Activated B cell treated with CpG ODN at 0.5 μM for 24 hours (primary cell): ENCODE data around the gene MZB1. TPM values are rescaled to one million over a fixed set of nuclear protein-coding genes. Genes with fewer than 3 reads are reported as not detected.

ENCODE experiments used
- ATAC-seq: fragments of 200-7000 bp; cut with Tn5 transposase; one replicate; pipeline ENCODE4 v1.10.0; 2021; ENCODE audit warnings: low read depth, mild to moderate bottlenecking, moderate library complexity
- CTCF ChIA-PET: fragments of 350-600 bp; sonication (Branson Sonifier 250); formaldehyde crosslinking; loops from one replicate; lab custom pipeline; 2021; ENCODE audit warnings: antibody characterized with exemption; lab: Charles Lee
- POLR2A ChIA-PET: fragments of 350-600 bp; sonication (Branson Sonifier 250); formaldehyde crosslinking; loops from one replicate; lab custom pipeline; 2021; ENCODE audit warnings: antibody characterized with exemption; lab: Charles Lee
- DNase-seq: peaks from one replicate; pipeline ENCODE4 v3.0.0; 2022
- H3K27ac Mint-ChIP-seq: one replicate; pipeline ENCODE4 v1.8.0; 2020; ENCODE audit warnings: mixed read lengths
- H3K27me3 Mint-ChIP-seq: one replicate; pipeline ENCODE4 v1.8.0; 2021; ENCODE audit warnings: mixed read lengths
- H3K36me3 Mint-ChIP-seq: one replicate; pipeline ENCODE4 v1.8.0; 2021; ENCODE audit warnings: low read depth, mixed read lengths
- H3K4me1 Mint-ChIP-seq: one replicate; pipeline ENCODE4 v1.8.0; 2021; ENCODE audit warnings: mixed read lengths
- H3K4me3 Mint-ChIP-seq: one replicate; pipeline ENCODE4 v1.8.0; 2020; ENCODE audit warnings: mild to moderate bottlenecking, mixed read lengths
- H3K9me3 Mint-ChIP-seq: one replicate; pipeline ENCODE4 v1.8.0; 2020; ENCODE audit warnings: mixed read lengths
- CTCF ChIP-seq: fragments of 200-600 bp; IDR thresholded peaks from one replicate; pipeline ENCODE4 v1.8.0; 2022; ENCODE audit warnings: antibody characterized with exemption, mild to moderate bottlenecking
- intact Hi-C: fragments of 100-400 bp; cut with micrococcal nuclease; formaldehyde crosslinking; loops from one replicate; pipeline ENCODE4 v1.15.1; 2024
- total RNA-seq: library from RNA; stranded (reverse); gene quantifications from 2 replicates; pipeline ENCODE4 v1.2.3, GENCODE V29; 2022

MZB1 gene
- total RNA-seq, 1 donor from 2014 or later, result 47.1 TPM

- ChIA-PET CTCF (interaction anchor here (1.4 kb wide), 1 partner anchor 44 kb away, joined by 3 read pairs; the partner anchor contains the start of gene PAIP2), POLR2A (interaction anchor here (0.8 kb wide), 2 partner anchors 8 to 19 kb away, joined by 3 to 4 read pairs; partner anchors contain the start of gene SPATA24)
- peak overlapping the region; percentile 95 for H3K27ac Mint-ChIP-seq
- peaks cover 85% of the 10 kb centered on the region for H3K4me1 Mint-ChIP-seq
- no peak for TF ChIP-seq CTCF
- H3K27me3 Mint-ChIP-seq, result no peaks in the 10 kb centered on the region
- H3K9me3 Mint-ChIP-seq, result no peaks in the 10 kb centered on the region
- H3K4me3 Mint-ChIP-seq, result peak overlapping the region; percentile 60
- no peak for DNase-seq
- intact Hi-C loops, result loop anchor here (2.0 kb wide), 1 partner anchor 17 kb away; no protein-coding TSS in a partner anchor
- ATAC-seq, result no peak
- peaks cover 5% of the 10 kb centered on the region for H3K36me3 Mint-ChIP-seq
Observed at GRCh38 chr5:139385061-139386049, 4.4 kb downstream of the MZB1 start.

- H3K36me3 Mint-ChIP-seq, result peaks cover 5% of the 10 kb centered on the region
- ATAC-seq (no peak), DNase-seq (no peak)
- TF ChIP-seq CTCF, result no peak
- H3K27ac Mint-ChIP-seq, result peak overlapping the region; percentile 95
- H3K4me3 Mint-ChIP-seq, result peak overlapping the region; percentile 60
- CTCF ChIA-PET, result interaction anchor here (1.4 kb wide), 1 partner anchor 43 kb away, joined by 3 read pairs; the partner anchor contains the start of gene PAIP2
- peaks cover 80% of the 10 kb centered on the region for H3K4me1 Mint-ChIP-seq
- no peaks in the 10 kb centered on the region for H3K27me3 Mint-ChIP-seq
- POLR2A ChIA-PET, result interaction anchor here (0.8 to 1.2 kb wide), 4 partner anchors 9 to 91 kb away, joined by 3 to 4 read pairs (median 3); partner anchors contain the start of gene PAIP2
- no peaks in the 10 kb centered on the region for H3K9me3 Mint-ChIP-seq
- intact Hi-C loops, result no loop called here
Observed at GRCh38 chr5:139384591-139385051, 5.1 kb downstream of the MZB1 start.

GRCh38 chr5:139383993-139384590 lies 5.6 kb downstream of the MZB1 start:
- no peak for DNase-seq
- Mint-ChIP-seq H3K27me3 (no peaks in the 10 kb centered on the region), H3K4me1 (peaks cover 75% of the 10 kb centered on the region), H3K27ac (peak overlapping the region; percentile 95), H3K4me3 (peak overlapping the region; percentile 60), H3K36me3 (peaks cover under 1% of the 10 kb centered on the region), H3K9me3 (no peaks in the 10 kb centered on the region)
- POLR2A ChIA-PET, result interaction anchor here (0.8 to 1.2 kb wide), 4 partner anchors 9 to 90 kb away, joined by 3 to 4 read pairs (median 3); partner anchors contain the start of gene PAIP2
- no peak for ATAC-seq
- CTCF ChIA-PET, result interaction anchor here (1.4 kb wide), 1 partner anchor 42 kb away, joined by 3 read pairs; the partner anchor contains the start of gene PAIP2
- TF ChIP-seq CTCF, result no peak
- intact Hi-C loops, result no loop called here

GRCh38 chr5:139383275-139383992 lies 6.3 kb downstream of the MZB1 start, which contains the start of gene SLC23A1:
SLC23A1 (minus strand) TSS chr5:139383297; CDS start chr5:139383253, 44 bp downstream.
- DNase-seq (no peak), ATAC-seq (no peak)
- no peak for TF ChIP-seq CTCF
- intact Hi-C loops, result no loop called here
- Mint-ChIP-seq H3K27ac (peak within 1 kb of the TSS; percentile 7), H3K27me3 (no peaks in the 10 kb centered on the region), H3K4me3 (no peak within 1 kb of the TSS), H3K4me1 (peaks cover 69% of the 10 kb centered on the region), H3K9me3 (no peaks in the 10 kb centered on the region), H3K36me3 (no peaks in the 10 kb centered on the region)
- ChIA-PET POLR2A (interaction anchor here (1.0 to 1.2 kb wide), 3 partner anchors 41 to 89 kb away, joined by 3 read pairs; partner anchors contain the start of gene PAIP2), CTCF (interaction anchor here (1.4 kb wide), 1 partner anchor 42 kb away, joined by 3 read pairs; the partner anchor contains the start of gene PAIP2)
